Activated T-cell treated with anti-CD3 and anti-CD28 coated beads, Interleukin-2, amount 50 U/mL, for 24 hours (primary cell): ENCODE measurements around the gene MYRFL.

Experiments used
- DNase-seq: peaks from one replicate; pipeline ENCODE4 v3.0.0-alpha.2; 2020
- H3K27ac Mint-ChIP-seq: 2 replicates; pipeline ENCODE4 v1.8.0; 2020; ENCODE audit warnings: mild to moderate bottlenecking, mixed read lengths
- H3K27me3 Mint-ChIP-seq: 2 replicates; pipeline ENCODE4 v1.8.0; 2020; ENCODE audit warnings: mixed read lengths
- H3K36me3 Mint-ChIP-seq: 2 replicates; pipeline ENCODE4 v1.8.0; 2020; ENCODE audit warnings: low read depth, mixed read lengths
- H3K4me1 Mint-ChIP-seq: 2 replicates; pipeline ENCODE4 v1.8.0; 2020; ENCODE audit warnings: low read depth, mixed read lengths
- H3K4me3 Mint-ChIP-seq: 2 replicates; pipeline ENCODE4 v1.8.0; 2020; ENCODE audit warnings: mild to moderate bottlenecking, moderate library complexity, mixed read lengths
- H3K9me3 Mint-ChIP-seq: 2 replicates; pipeline ENCODE4 v1.8.0; 2020; ENCODE audit warnings: mixed read lengths

Gene MYRFL

GRCh38 chr12:70007687-70008086 is 182.7 kb downstream of the MYRFL start:
- H3K27me3 Mint-ChIP-seq, result peaks cover 10% of the 10 kb centered on the region
- H3K9me3 Mint-ChIP-seq, result peaks cover 30% of the 10 kb centered on the region
- no peak for DNase-seq
- no peaks in the 10 kb centered on the region for H3K36me3 Mint-ChIP-seq
- no peak overlapping the region for H3K27ac Mint-ChIP-seq
- H3K4me1 Mint-ChIP-seq, result no peaks in the 10 kb centered on the region
- no peak overlapping the region for H3K4me3 Mint-ChIP-seq
